ENCODE measurements around the gene HRAS. TPM values are rescaled to one million over a fixed set of nuclear protein-coding genes. Genes with fewer than 3 reads are reported as not detected.

The HRAS gene
- total RNA-seq, 1 donor from 2014 or later: 150 TPM

GRCh38 chr11:544817-545166, 9.4 kb upstream of the HRAS start:
- H3K27me3 ChIP-seq (ENCODE audit: control insufficient read depth, insufficient read depth, low read length): no peaks in the 10 kb centered on the region
- no peak for TF ChIP-seq CTCF (IDR thresholded peaks at IDR 0.05; ENCODE audit: insufficient read depth, low read length, severe bottlenecking)
- DNase-seq (ENCODE audit: low read depth): no peak
- H3K4me3 ChIP-seq (ENCODE audit: low read depth, low read length): no peak overlapping the region
- no peak for FAIRE-seq
- no peaks in the 10 kb centered on the region for H3K36me3 ChIP-seq (ENCODE audit: control insufficient read depth, insufficient read depth, low read length)

GRCh38 chr11:541433-541885, 6.1 kb upstream of the HRAS start:
- H3K4me3 ChIP-seq (ENCODE audit: low read depth, low read length): no peak overlapping the region
- H3K36me3 ChIP-seq (ENCODE audit: control insufficient read depth, insufficient read depth, low read length): no peaks in the 10 kb centered on the region
- no peak for FAIRE-seq
- TF ChIP-seq CTCF (IDR thresholded peaks at IDR 0.05; ENCODE audit: insufficient read depth, low read length, severe bottlenecking): no peak
- DNase-seq (ENCODE audit: low read depth): no peak
- H3K27me3 ChIP-seq (ENCODE audit: control insufficient read depth, insufficient read depth, low read length): no peaks in the 10 kb centered on the region

GRCh38 chr11:540583-541432, 5.4 kb upstream of the HRAS start:
- no peak for FAIRE-seq
- no peak for DNase-seq (ENCODE audit: low read depth)

GRCh38 chr11:539971-540481, 4.7 kb upstream of the HRAS start:
- FAIRE-seq: no peak

More at GRCh38 chr11:540583-541432, 5.4 kb upstream of the HRAS start:
- no peak for TF ChIP-seq CTCF (IDR thresholded peaks at IDR 0.05; ENCODE audit: insufficient read depth, low read length, severe bottlenecking)
- H3K4me3 ChIP-seq (ENCODE audit: low read depth, low read length): no peak overlapping the region
- H3K36me3 ChIP-seq (ENCODE audit: control insufficient read depth, insufficient read depth, low read length): no peaks in the 10 kb centered on the region
- H3K27me3 ChIP-seq (ENCODE audit: control insufficient read depth, insufficient read depth, low read length): no peaks in the 10 kb centered on the region

GRCh38 chr11:538431-539051, 3.2 kb upstream of the HRAS start:
- Histone ChIP-seq H3K27me3 (ENCODE audit: control insufficient read depth, insufficient read depth, low read length) (no peaks in the 10 kb centered on the region), H3K36me3 (ENCODE audit: control insufficient read depth, insufficient read depth, low read length) (peaks cover 9% of the 10 kb centered on the region), H3K4me3 (ENCODE audit: low read depth, low read length) (no peak overlapping the region)
- no peak for TF ChIP-seq CTCF (IDR thresholded peaks at IDR 0.05; ENCODE audit: insufficient read depth, low read length, severe bottlenecking)
- FAIRE-seq (peak; percentile 50), DNase-seq (ENCODE audit: low read depth) (no peak)

More at GRCh38 chr11:539971-540481, 4.7 kb upstream of the HRAS start:
- no peak for DNase-seq (ENCODE audit: low read depth)
- Histone ChIP-seq H3K36me3 (ENCODE audit: control insufficient read depth, insufficient read depth, low read length) (no peaks in the 10 kb centered on the region), H3K4me3 (ENCODE audit: low read depth, low read length) (no peak overlapping the region), H3K27me3 (ENCODE audit: control insufficient read depth, insufficient read depth, low read length) (no peaks in the 10 kb centered on the region)
- TF ChIP-seq CTCF (IDR thresholded peaks at IDR 0.05; ENCODE audit: insufficient read depth, low read length, severe bottlenecking): no peak
